B cell (primary cell): ENCODE measurements around the gene FARP2. TPM values are rescaled to one million over a fixed set of nuclear protein-coding genes. Genes with fewer than 3 reads are reported as not detected.
"Not testable (repeated sequence)": the region's sequence is repeated elsewhere in the genome, so short reads cannot be mapped to it uniquely, and the experiment has no call there.

Experiments used
- ATAC-seq: fragments of 200-7000 bp; cut with Tn5 transposase; one replicate; pipeline ENCODE4 v1.10.0; 2021; ENCODE audit warnings: low read depth, mild to moderate bottlenecking, moderate number of reproducible peaks, moderate library complexity
- CTCF ChIA-PET: fragments of 350-600 bp; sonication (Branson Sonifier 250); formaldehyde crosslinking; loops from one replicate; lab custom pipeline; 2021; ENCODE audit warnings: antibody characterized with exemption, inconsistent platforms; lab: Charles Lee
- POLR2A ChIA-PET: fragments of 350-600 bp; sonication (Branson Sonifier 250); formaldehyde crosslinking; loops from one replicate; lab custom pipeline; 2021; ENCODE audit warnings: antibody characterized with exemption; lab: Charles Lee
- DNase-seq: peaks from one replicate; pipeline ENCODE4 v3.0.0; 2013
- H2AFZ ChIP-seq: 2 replicates; pipeline ENCODE4 v1.6.1; 2012; ENCODE audit warnings: mild to moderate bottlenecking, low read depth, low read length; ENCODE audit not compliant: insufficient read depth, poor library complexity, severe bottlenecking
- H3K27ac ChIP-seq, 2 donors: 1 replicate in 1 of 2; 2 replicates in 1 of 2; pipeline ENCODE4 v1.5.1; 2012 to 2013; ENCODE audit warnings: low read length in 2 of 2, mild to moderate bottlenecking in 2 of 2, moderate library complexity in 1 of 2
- H3K27me3 ChIP-seq, 4 experiments: fragments of 200-600 bp in 1 of 4; sonication (generic) in 1 of 4; replicated peaks in 1 of 4; 1 replicate in 2 of 4; 2 replicates in 2 of 4; pipeline versions ENCODE4 v1.6.1 to v1.7.0; 2013 to 2016; ENCODE audit warnings: low read length in 3 of 4, mild to moderate bottlenecking in 2 of 4, mixed read lengths in 1 of 4, moderate library complexity in 1 of 4; ENCODE audit not compliant: insufficient read depth in 4 of 4, control insufficient read depth in 3 of 4; ENCODE audit errors: control extremely low read depth in 1 of 4
- H3K36me3 ChIP-seq, 2 experiments: replicated peaks in 1 of 2; 1 replicate in 1 of 2; 2 replicates in 1 of 2; pipeline versions ENCODE4 v1.6.1 to v1.7.1; 2013; ENCODE audit warnings: low read length in 1 of 2; ENCODE audit not compliant: insufficient read depth in 2 of 2, control insufficient read depth in 1 of 2; ENCODE audit errors: control extremely low read depth in 1 of 2, extremely low read depth in 1 of 2
- H3K4me1 ChIP-seq, 2 donors: fragments of 200-600 bp in 1 of 2; sonication (generic) in 1 of 2; 1 replicate in 1 of 2; 2 replicates in 1 of 2; pipeline versions ENCODE4 v1.5.1 to v1.6.1; 2013 to 2017; ENCODE audit warnings: low read length in 2 of 2; ENCODE audit not compliant: control insufficient read depth in 2 of 2, insufficient read depth in 2 of 2
- H3K4me2 ChIP-seq: replicated peaks from 2 replicates; pipeline ENCODE3; 2012; ENCODE audit warnings: mild to moderate bottlenecking, low read depth, low read length; ENCODE audit not compliant: poor library complexity, severe bottlenecking
- H3K4me3 ChIP-seq, 5 experiments: fragments of 200-600 bp in 1 of 5; sonication (generic) in 1 of 5; 1 replicate in 3 of 5; 2 replicates in 2 of 5; pipeline versions ENCODE4 v1.5.1 to v1.7.0; 2011 to 2016; ENCODE audit warnings: low read length in 4 of 5, mild to moderate bottlenecking in 4 of 5, low read depth in 2 of 5, control low read depth in 1 of 5, moderate library complexity in 1 of 5; ENCODE audit not compliant: insufficient read depth in 1 of 5; ENCODE audit errors: control extremely low read depth in 1 of 5, extremely low read depth in 1 of 5
- H3K79me2 ChIP-seq: fragments of 200-600 bp; sonication (generic); one replicate; pipeline ENCODE4 v1.6.0; 2016; ENCODE audit warnings: low read length; ENCODE audit not compliant: control insufficient read depth, insufficient read depth
- H3K9ac ChIP-seq: fragments of 200-600 bp; sonication (generic); 2 replicates; pipeline ENCODE4 v1.6.1; 2017; ENCODE audit warnings: mild to moderate bottlenecking, low read length, moderate library complexity
- H3K9me3 ChIP-seq, 3 donors: one replicate each; pipeline versions ENCODE4 v1.6.1 to v1.7.1; 2013; ENCODE audit warnings: low read length in 2 of 3; ENCODE audit not compliant: control insufficient read depth in 2 of 3, insufficient read depth in 1 of 3; ENCODE audit errors: control extremely low read depth in 1 of 3
- H4K20me1 ChIP-seq: 2 replicates; pipeline ENCODE4 v1.6.0; 2012; ENCODE audit warnings: mild to moderate bottlenecking, low read length; ENCODE audit not compliant: insufficient read depth, control insufficient read depth, poor library complexity, severe bottlenecking
- H3K27ac Mint-ChIP-seq: one replicate; pipeline ENCODE4 v1.8.0; 2021; ENCODE audit warnings: mixed read lengths
- H3K27me3 Mint-ChIP-seq: one replicate; pipeline ENCODE4 v1.8.0; 2021; ENCODE audit warnings: mixed read lengths
- H3K4me1 Mint-ChIP-seq: one replicate; pipeline ENCODE4 v1.8.0; 2021; ENCODE audit warnings: mixed read lengths
- H3K4me3 Mint-ChIP-seq: one replicate; pipeline ENCODE4 v1.8.0; 2021; ENCODE audit warnings: mixed read lengths
- H3K9me3 Mint-ChIP-seq: one replicate; pipeline ENCODE4 v1.8.0; 2022; ENCODE audit warnings: mixed read lengths; ENCODE audit not compliant: insufficient read depth
- EZH2 ChIP-seq: IDR thresholded peaks from 2 replicates; pipeline ENCODE4 v1.6.1; 2012; ENCODE audit warnings: borderline replicate concordance, low read depth, mild to moderate bottlenecking, moderate library complexity, low read length; ENCODE audit not compliant: insufficient read depth, poor library complexity, severe bottlenecking
- WGBS: methylation state at CpG from one replicate; pipeline ENCODE4 v1.1.5; 2013; ENCODE audit warnings: missing lambda C conversion rate; ENCODE audit not compliant: insufficient coverage; 5-methylcytosine and 5-hydroxymethylcytosine counted together
- intact Hi-C: fragments of 100-400 bp; cut with micrococcal nuclease; formaldehyde crosslinking; loops from one replicate; pipeline ENCODE4 v1.10.0; 2022
- polyA plus RNA-seq: library from polyadenylated mRNA; depleted of rRNA; stranded (reverse); fragments of >200 nt; gene quantifications from 2 replicates; pipeline ENCODE4 v1.2.3, GENCODE V29; 2012
- total RNA-seq, 2 donors: library from RNA; stranded (reverse); fragments of 120-200 nt in 1 of 2; gene quantifications; 1 replicate in 1 of 2; 2 replicates in 1 of 2; pipeline versions ENCODE4 v1.2.3 to v1.2.4, GENCODE V29; 2013 to 2022
- TF ChIP-seq, protein P1 (sequence below): fragments of 200-600 bp; IDR thresholded peaks from one replicate; pipeline ENCODE4 v1.8.0; 2022; ENCODE audit warnings: antibody characterized with exemption, mild to moderate bottlenecking

Gene FARP2
- total and polyA plus RNA-seq, 2 donors (not counting 1 experiment from before 2014, with no cell fraction given), result 37.1 to 114 TPM

DNA sequence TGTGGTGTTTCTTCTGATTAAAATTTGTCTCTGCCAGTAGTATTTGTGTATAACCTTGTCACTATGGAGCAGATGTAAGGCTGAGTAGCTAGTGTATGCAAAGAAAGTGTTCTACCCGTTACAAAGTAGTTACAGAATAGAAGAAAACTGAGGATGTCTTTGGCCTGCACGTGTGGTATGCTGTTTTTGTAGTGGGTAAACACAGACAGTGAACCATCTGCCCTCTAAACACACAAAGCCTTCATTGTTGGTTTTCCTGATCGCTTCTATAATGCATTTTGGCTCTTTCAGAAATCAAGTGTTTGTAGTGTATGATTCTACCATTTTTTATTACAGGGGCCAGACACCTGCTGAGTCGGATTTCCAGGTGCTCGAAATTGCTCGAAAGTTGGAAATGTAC is 61.5 kb downstream of the FARP2 start:
- no peak overlapping the region for H3K27ac Mint-ChIP-seq
- ChIA-PET CTCF (no interaction called here), POLR2A (no interaction called here)
- no peaks in the 10 kb centered on the region for H3K4me1 Mint-ChIP-seq
- Histone ChIP-seq H3K9me3 (peaks cover 3 to 11% (median 5%) of the 10 kb centered on the region in 3 donors), H3K36me3 (peaks cover 17 to 79% of the 10 kb centered on the region in 2 experiments), H4K20me1 (peaks cover 4% of the 10 kb centered on the region), H3K4me2 (no peak overlapping the region), H2AFZ (no peak overlapping the region), H3K27ac (no peak overlapping the region), H3K4me3 (no peak overlapping the region), H3K79me2 (no peaks in the 10 kb centered on the region), H3K9ac (no peak overlapping the region), H3K27me3 (no peaks in the 10 kb centered on the region), H3K4me1 (no peaks in the 10 kb centered on the region)
- no peaks in the 10 kb centered on the region for H3K27me3 Mint-ChIP-seq
- intact Hi-C loops, result no loop called here
- DNase-seq (no peak), ATAC-seq (no peak)
- H3K4me3 Mint-ChIP-seq, result no peak overlapping the region
- peaks cover 1% of the 10 kb centered on the region for H3K9me3 Mint-ChIP-seq
- 95% methylated on average over 4 of the region's 6 CpGs for WGBS
- no peak for TF ChIP-seq EZH2
- TF ChIP-seq, protein P1, sequence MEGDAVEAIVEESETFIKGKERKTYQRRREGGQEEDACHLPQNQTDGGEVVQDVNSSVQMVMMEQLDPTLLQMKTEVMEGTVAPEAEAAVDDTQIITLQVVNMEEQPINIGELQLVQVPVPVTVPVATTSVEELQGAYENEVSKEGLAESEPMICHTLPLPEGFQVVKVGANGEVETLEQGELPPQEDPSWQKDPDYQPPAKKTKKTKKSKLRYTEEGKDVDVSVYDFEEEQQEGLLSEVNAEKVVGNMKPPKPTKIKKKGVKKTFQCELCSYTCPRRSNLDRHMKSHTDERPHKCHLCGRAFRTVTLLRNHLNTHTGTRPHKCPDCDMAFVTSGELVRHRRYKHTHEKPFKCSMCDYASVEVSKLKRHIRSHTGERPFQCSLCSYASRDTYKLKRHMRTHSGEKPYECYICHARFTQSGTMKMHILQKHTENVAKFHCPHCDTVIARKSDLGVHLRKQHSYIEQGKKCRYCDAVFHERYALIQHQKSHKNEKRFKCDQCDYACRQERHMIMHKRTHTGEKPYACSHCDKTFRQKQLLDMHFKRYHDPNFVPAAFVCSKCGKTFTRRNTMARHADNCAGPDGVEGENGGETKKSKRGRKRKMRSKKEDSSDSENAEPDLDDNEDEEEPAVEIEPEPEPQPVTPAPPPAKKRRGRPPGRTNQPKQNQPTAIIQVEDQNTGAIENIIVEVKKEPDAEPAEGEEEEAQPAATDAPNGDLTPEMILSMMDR, result no peak

DNA sequence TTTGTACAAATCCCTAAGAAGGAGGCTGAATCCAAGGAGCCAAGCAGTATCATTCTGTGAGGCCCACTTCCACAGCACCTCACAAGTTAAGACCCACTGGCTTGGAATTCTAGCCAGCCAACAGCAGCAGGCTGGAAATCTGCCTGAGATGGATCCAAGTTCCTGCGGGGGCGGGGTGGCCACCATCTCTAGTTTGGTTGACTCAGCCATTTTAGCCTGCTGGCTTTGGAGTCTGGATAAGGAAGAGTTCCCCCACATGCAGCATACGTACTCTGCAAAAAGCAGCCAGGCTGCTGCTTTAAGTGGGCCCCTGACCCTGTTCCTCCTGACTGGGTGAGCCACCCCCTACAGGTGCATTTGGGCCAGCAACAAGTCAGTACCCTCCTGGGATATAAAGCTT is 65.2 kb downstream of the FARP2 start:
- Histone ChIP-seq H3K4me2 (no peak overlapping the region), H3K27me3 (no peaks in the 10 kb centered on the region), H3K27ac (no peak overlapping the region), H3K36me3 (peaks cover 6 to 45% of the 10 kb centered on the region in 2 experiments), H3K9ac (no peak overlapping the region), H4K20me1 (no peaks in the 10 kb centered on the region), H3K4me3 (no peak overlapping the region), H3K4me1 (no peaks in the 10 kb centered on the region), H2AFZ (no peak overlapping the region), H3K9me3 (peaks cover 3 to 19% (median 11%) of the 10 kb centered on the region in 3 donors), H3K79me2 (no peaks in the 10 kb centered on the region)
- CTCF ChIA-PET, result no interaction called here
- Mint-ChIP-seq H3K27ac (no peak overlapping the region), H3K4me3 (no peak overlapping the region), H3K27me3 (no peaks in the 10 kb centered on the region), H3K9me3 (peaks cover 9% of the 10 kb centered on the region), H3K4me1 (no peaks in the 10 kb centered on the region)
- WGBS, result 83% methylated on average over 1 of the region's 3 CpGs
- TF ChIP-seq EZH2, result no peak
- TF ChIP-seq, protein P1, result no peak
- intact Hi-C loops, result no loop called here
- POLR2A ChIA-PET, result no interaction called here
- no peak for DNase-seq
- no peak for ATAC-seq

DNA sequence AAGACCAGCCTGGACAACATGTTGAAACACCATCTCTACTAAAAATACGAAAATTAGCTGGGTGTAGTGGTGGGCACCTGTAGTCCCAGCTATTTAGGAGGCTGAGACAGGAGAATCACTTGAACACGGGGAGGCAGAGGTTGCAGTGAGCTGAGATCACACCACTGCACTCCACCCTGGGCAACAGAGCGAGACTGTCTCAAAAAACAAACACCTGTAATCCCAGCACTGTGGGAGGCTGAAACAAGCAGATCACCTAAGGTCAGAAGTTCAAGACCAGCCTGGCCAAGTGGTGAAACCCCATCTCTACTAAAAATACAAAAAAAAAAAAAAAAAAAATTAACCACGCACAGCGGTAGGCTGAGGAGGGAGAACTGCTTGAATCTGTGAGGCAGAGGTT is 65.9 kb downstream of the FARP2 start:
- peaks cover 3 to 19% (median 11%) of the 10 kb centered on the region in 3 donors for H3K9me3 ChIP-seq
- H2AFZ ChIP-seq, H3K27me3 ChIP-seq, H3K9ac ChIP-seq, ATAC-seq, H3K27me3 Mint-ChIP-seq, H3K9me3 Mint-ChIP-seq, H3K4me3 ChIP-seq, DNase-seq, H3K4me1 Mint-ChIP-seq, H3K4me2 ChIP-seq, H4K20me1 ChIP-seq, CTCF ChIA-PET, H3K4me3 Mint-ChIP-seq, intact Hi-C loops, POLR2A ChIA-PET, H3K4me1 ChIP-seq, H3K27ac ChIP-seq, H3K27ac Mint-ChIP-seq, H3K79me2 ChIP-seq: not testable (repeated sequence)
- 100% methylated on average over 1 of the region's 5 CpGs for WGBS
- peaks cover 6 to 40% of the 10 kb centered on the region in 2 experiments for H3K36me3 ChIP-seq
